ENCODE measurements around the gene RASSF4. TPM values are rescaled to one million over a fixed set of nuclear protein-coding genes. Genes with fewer than 3 reads are reported as not detected.

The RASSF4 gene
- total RNA-seq, 1 donor = 12.2 TPM

GRCh38 chr10:44934416-44935200 lies 25.0 kb upstream of the RASSF4 start:
- no peaks in the 10 kb centered on the region for H3K27me3 ChIP-seq (ENCODE audit: insufficient read depth, low read length)
- H3K9me3 ChIP-seq (ENCODE audit: low read depth, low read length) = no peaks in the 10 kb centered on the region
- H3K4me3 ChIP-seq (ENCODE audit: low read length) = no peak overlapping the region
- H3K4me1 ChIP-seq (ENCODE audit: insufficient read depth, low read length) = peaks cover 68% of the 10 kb centered on the region

GRCh38 chr10:44935201-44935965 lies 24.2 kb upstream of the RASSF4 start:
- H3K9me3 ChIP-seq (ENCODE audit: low read depth, low read length) = no peaks in the 10 kb centered on the region
- no peaks in the 10 kb centered on the region for H3K27me3 ChIP-seq (ENCODE audit: insufficient read depth, low read length)
- peaks cover 73% of the 10 kb centered on the region for H3K4me1 ChIP-seq (ENCODE audit: insufficient read depth, low read length)
- H3K4me3 ChIP-seq (ENCODE audit: low read length) = no peak overlapping the region

- no peaks in the 10 kb centered on the region for H3K9me3 ChIP-seq (ENCODE audit: low read depth, low read length)
- H3K4me3 ChIP-seq (ENCODE audit: low read length) = no peak overlapping the region
These were observed 23.7 kb upstream of the RASSF4 start for GRCh38 chr10:44935966-44936295.

GRCh38 chr10:44936314-44936975 lies 23.2 kb upstream of the RASSF4 start:
- no peaks in the 10 kb centered on the region for H3K27me3 ChIP-seq (ENCODE audit: insufficient read depth, low read length)
- peaks cover 78% of the 10 kb centered on the region for H3K4me1 ChIP-seq (ENCODE audit: insufficient read depth, low read length)
- no peaks in the 10 kb centered on the region for H3K9me3 ChIP-seq (ENCODE audit: low read depth, low read length)
- no peak overlapping the region for H3K4me3 ChIP-seq (ENCODE audit: low read length)

More at GRCh38 chr10:44935966-44936295, 23.7 kb upstream of the RASSF4 start:
- no peaks in the 10 kb centered on the region for H3K27me3 ChIP-seq (ENCODE audit: insufficient read depth, low read length)
- H3K4me1 ChIP-seq (ENCODE audit: insufficient read depth, low read length) = peaks cover 78% of the 10 kb centered on the region

GRCh38 chr10:44937196-44938005 lies 22.2 kb upstream of the RASSF4 start:
- no peaks in the 10 kb centered on the region for H3K9me3 ChIP-seq (ENCODE audit: low read depth, low read length)
- no peak overlapping the region for H3K4me3 ChIP-seq (ENCODE audit: low read length)
- H3K27me3 ChIP-seq (ENCODE audit: insufficient read depth, low read length) = no peaks in the 10 kb centered on the region
- peaks cover 78% of the 10 kb centered on the region for H3K4me1 ChIP-seq (ENCODE audit: insufficient read depth, low read length)

GRCh38 chr10:44938956-44939355 lies 20.6 kb upstream of the RASSF4 start:
- no peaks in the 10 kb centered on the region for H3K27me3 ChIP-seq (ENCODE audit: insufficient read depth, low read length)
- peaks cover under 1% of the 10 kb centered on the region for H3K9me3 ChIP-seq (ENCODE audit: low read depth, low read length)
- H3K4me3 ChIP-seq (ENCODE audit: low read length) = no peak overlapping the region
- H3K4me1 ChIP-seq (ENCODE audit: insufficient read depth, low read length) = peaks cover 64% of the 10 kb centered on the region

GRCh38 chr10:44939691-44940401 lies 19.8 kb upstream of the RASSF4 start:
- Histone ChIP-seq H3K4me1 (ENCODE audit: insufficient read depth, low read length) (peaks cover 55% of the 10 kb centered on the region), H3K4me3 (ENCODE audit: low read length) (no peak overlapping the region), H3K9me3 (ENCODE audit: low read depth, low read length) (peaks cover 8% of the 10 kb centered on the region), H3K27me3 (ENCODE audit: insufficient read depth, low read length) (no peaks in the 10 kb centered on the region)

- Histone ChIP-seq H3K4me1 (ENCODE audit: insufficient read depth, low read length) (peaks cover 49% of the 10 kb centered on the region), H3K4me3 (ENCODE audit: low read length) (no peak overlapping the region), H3K27me3 (ENCODE audit: insufficient read depth, low read length) (no peaks in the 10 kb centered on the region), H3K9me3 (ENCODE audit: low read depth, low read length) (peaks cover 8% of the 10 kb centered on the region)
These were observed 15.2 kb upstream of the RASSF4 start for GRCh38 chr10:44944354-44944753.

GRCh38 chr10:44946205-44946604 lies 13.4 kb upstream of the RASSF4 start:
- Histone ChIP-seq H3K4me3 (ENCODE audit: low read length) (no peak overlapping the region), H3K9me3 (ENCODE audit: low read depth, low read length) (peaks cover 8% of the 10 kb centered on the region), H3K27me3 (ENCODE audit: insufficient read depth, low read length) (no peaks in the 10 kb centered on the region), H3K4me1 (ENCODE audit: insufficient read depth, low read length) (peaks cover 53% of the 10 kb centered on the region)

- Histone ChIP-seq H3K27me3 (ENCODE audit: insufficient read depth, low read length) (no peaks in the 10 kb centered on the region), H3K4me3 (ENCODE audit: low read length) (no peak overlapping the region), H3K9me3 (ENCODE audit: low read depth, low read length) (peaks cover 8% of the 10 kb centered on the region), H3K4me1 (ENCODE audit: insufficient read depth, low read length) (peaks cover 53% of the 10 kb centered on the region)
These were observed 12.0 kb upstream of the RASSF4 start for GRCh38 chr10:44947371-44948152.

- H3K4me3 ChIP-seq (ENCODE audit: low read length) = no peak overlapping the region
- peaks cover 8% of the 10 kb centered on the region for H3K9me3 ChIP-seq (ENCODE audit: low read depth, low read length)
- no peaks in the 10 kb centered on the region for H3K27me3 ChIP-seq (ENCODE audit: insufficient read depth, low read length)
- peaks cover 53% of the 10 kb centered on the region for H3K4me1 ChIP-seq (ENCODE audit: insufficient read depth, low read length)
These were observed 11.0 kb upstream of the RASSF4 start for GRCh38 chr10:44948642-44949041.

GRCh38 chr10:44949127-44949802 lies 10.3 kb upstream of the RASSF4 start:
- no peak overlapping the region for H3K4me3 ChIP-seq (ENCODE audit: low read length)
- peaks cover 53% of the 10 kb centered on the region for H3K4me1 ChIP-seq (ENCODE audit: insufficient read depth, low read length)
- no peaks in the 10 kb centered on the region for H3K27me3 ChIP-seq (ENCODE audit: insufficient read depth, low read length)
- peaks cover 4% of the 10 kb centered on the region for H3K9me3 ChIP-seq (ENCODE audit: low read depth, low read length)

GRCh38 chr10:44949915-44950314 lies 9.7 kb upstream of the RASSF4 start:
- H3K4me3 ChIP-seq (ENCODE audit: low read length) = no peak overlapping the region
- no peaks in the 10 kb centered on the region for H3K27me3 ChIP-seq (ENCODE audit: insufficient read depth, low read length)
- no peaks in the 10 kb centered on the region for H3K9me3 ChIP-seq (ENCODE audit: low read depth, low read length)
- peaks cover 53% of the 10 kb centered on the region for H3K4me1 ChIP-seq (ENCODE audit: insufficient read depth, low read length)

Data from mononuclear cell (primary cell).